GM21390 (cell line): ENCODE measurements around the gene ZFYVE21.
"Not testable (repeated sequence)": the region's sequence is repeated elsewhere in the genome, so short reads cannot be mapped to it uniquely, and the experiment has no call there.

Experiments
- ATAC-seq: cut with Tn5 transposase; IDR thresholded peaks from one replicate; pipeline ENCODE4 v1.9.1; 2021; ENCODE audit not compliant: unreplicated experiment

ZFYVE21 gene

DNA sequence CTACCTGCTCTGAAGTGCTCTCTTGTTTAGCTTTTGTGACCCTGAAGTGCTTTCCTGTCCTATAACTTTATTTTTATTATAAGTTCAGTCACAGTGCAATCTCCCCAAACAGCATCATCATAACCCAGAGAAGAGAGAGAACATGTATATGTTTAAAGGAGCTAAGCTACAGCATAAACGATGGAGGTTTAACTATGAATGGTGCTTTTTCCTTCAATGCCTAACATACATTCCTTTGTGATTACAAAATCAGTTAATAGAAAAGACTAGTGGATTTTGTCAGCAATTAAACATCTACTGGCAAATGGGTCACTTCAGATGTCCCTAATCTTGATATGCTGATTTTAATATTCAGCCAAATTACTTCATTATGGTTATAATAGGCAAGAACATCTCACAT is 46.4 kb downstream of the ZFYVE21 start:
- ATAC-seq: no peak

GRCh38 chr14:103762541-103762940 is 46.9 kb downstream of the ZFYVE21 start:
- no peak for ATAC-seq

DNA sequence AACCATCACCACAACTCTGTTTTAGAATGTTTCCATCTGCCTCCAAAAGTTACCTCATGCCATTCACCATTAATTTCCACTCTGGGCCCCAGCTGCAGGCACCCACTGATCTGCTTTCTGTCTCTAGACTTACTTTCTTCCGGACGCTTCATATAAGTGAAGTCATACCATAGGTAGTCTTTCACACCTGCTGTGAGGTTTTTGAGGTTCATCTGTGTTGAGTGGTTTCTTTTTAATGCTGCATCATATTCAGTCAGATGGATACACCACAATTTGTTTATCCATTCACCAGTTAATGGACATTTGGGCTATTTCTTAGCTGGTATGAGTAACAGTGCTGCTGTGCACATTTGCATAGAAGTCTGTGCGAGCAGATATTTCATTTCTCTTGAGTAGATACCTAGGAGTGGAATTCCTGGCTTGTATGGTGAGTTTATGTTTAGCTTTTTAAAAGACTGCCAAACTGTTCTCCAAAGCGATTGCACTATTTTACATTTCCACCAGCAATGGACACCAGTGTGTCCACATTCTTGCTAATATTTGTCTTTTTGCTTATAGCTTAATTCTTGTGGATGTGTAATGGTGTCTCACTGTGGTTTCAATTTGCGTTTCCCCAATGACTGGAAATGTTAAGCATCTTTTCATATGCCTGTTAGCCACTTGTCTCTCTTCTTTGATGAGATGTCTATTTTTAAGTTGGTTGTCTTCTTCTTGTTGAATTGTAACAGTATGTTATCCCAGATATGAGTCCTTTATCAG is 48.3 kb downstream of the ZFYVE21 start:
- ATAC-seq: peak; percentile 87

GRCh38 chr14:103765526-103765925 is 49.9 kb downstream of the ZFYVE21 start:
- ATAC-seq: no peak

- no peak for ATAC-seq
Observed at GRCh38 chr14:103767336-103767894, 51.8 kb downstream of the ZFYVE21 start.

- ATAC-seq: no peak
Observed at GRCh38 chr14:103770500-103770899, 54.9 kb downstream of the ZFYVE21 start.

GRCh38 chr14:103770902-103771301 is 55.3 kb downstream of the ZFYVE21 start:
- ATAC-seq: no peak

DNA sequence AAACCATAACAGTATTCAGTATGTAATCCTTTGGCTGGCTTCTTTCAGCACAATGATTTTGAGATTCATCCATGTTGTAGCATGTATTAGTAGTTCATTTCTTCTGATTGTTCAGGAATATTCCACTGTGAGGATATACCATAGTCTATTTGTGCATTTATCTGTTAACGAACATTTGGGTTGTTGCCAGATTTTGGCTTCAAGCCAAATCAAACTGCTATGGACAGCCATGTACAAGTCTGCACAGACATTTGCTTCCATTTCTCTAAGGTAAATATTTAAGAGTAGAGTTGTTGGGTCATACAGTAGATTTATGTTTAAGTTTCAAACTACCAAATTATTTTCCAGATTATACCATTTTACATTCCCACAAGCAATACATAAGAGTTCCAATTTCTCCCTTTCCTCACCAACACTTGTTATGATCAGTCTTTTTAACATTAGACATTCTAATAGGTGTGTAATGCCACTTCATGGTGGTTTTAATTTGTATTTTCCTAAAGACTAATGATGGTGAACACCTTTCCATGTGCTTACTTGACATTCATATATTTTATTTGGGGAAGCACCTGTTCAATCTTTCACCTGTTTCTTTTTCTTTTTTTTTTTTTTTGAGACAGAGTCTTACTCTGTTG is 56.6 kb downstream of the ZFYVE21 start:
- no peak for ATAC-seq

DNA sequence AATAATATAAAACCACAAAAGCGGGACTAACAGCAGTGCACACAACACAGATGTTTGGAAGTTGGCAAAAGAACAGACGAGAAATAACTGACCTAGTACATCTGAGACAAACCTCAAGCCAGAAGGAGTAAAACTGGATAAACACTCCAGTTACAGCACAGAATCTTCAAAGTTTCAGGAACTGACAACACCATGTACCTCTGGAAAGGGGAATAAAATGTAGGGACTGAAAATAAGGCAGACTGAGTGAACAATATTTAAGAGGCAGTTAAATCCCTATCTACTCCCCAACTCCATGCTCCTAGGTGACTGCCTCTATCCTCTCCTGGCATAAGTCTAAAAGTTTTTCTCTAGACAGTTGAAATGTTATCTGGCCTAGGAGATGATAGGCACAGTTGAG is 57.9 kb downstream of the ZFYVE21 start:
- no peak for ATAC-seq

- ATAC-seq: no peak
Observed at GRCh38 chr14:103775506-103775905, 59.9 kb downstream of the ZFYVE21 start.

DNA sequence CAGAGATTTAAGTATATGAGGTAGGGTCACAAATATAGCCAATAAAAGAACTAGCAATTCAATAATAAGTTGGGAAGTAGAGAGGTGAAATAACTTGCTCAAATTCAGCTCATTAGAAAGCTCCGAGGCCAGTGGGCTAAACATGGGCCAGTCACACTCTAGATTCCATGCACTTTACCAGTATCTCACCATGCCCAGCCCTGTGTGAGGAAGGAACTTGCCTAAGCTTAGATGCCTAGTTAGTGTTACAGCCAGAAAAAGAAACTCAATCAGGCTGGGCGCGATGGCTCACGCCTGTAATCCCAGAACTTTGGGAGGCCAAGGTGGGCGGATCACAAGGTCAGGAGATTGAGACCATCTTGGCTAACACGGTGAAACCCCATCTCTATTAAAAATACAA is 60.7 kb downstream of the ZFYVE21 start:
- ATAC-seq: not testable (repeated sequence)

DNA sequence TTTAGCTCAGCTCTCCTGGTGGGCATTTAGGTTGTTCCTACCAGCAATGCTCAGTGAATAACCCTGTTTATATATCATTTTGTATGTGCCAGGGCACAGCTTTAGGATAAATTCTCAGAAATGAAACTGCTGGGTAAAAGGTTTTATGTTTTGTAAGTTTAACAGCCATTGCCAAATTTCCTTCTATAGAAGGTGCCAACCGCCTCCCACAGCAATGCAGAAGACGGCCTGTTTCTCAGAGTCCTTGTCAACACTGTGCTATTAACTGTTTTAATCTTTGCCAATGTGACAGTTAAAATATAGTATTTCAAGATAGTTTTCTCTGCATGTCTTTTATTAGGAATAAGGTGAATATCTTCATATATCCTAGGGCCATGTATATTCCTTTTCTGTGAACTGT is 66.8 kb downstream of the ZFYVE21 start:
- no peak for ATAC-seq
